RWPE2 (cell line): ENCODE data around the gene UROD.

Experiments used
- ATAC-seq: fragments of 200-7000 bp; cut with Tn5 transposase; 3 replicates; pipeline ENCODE4 v1.9.1; 2021; ENCODE audit warnings: low read depth
- DNase-seq: peaks from one replicate; pipeline ENCODE4 v3.0.0-alpha.2; 2020; ENCODE audit warnings: low spot score
- H3K27ac ChIP-seq: fragments of 450-650 bp; 2 replicates; pipeline ENCODE4 v1.5.1; 2017; ENCODE audit warnings: mild to moderate bottlenecking; ENCODE audit not compliant: poor library complexity, severe bottlenecking
- H3K27me3 ChIP-seq: fragments of 250-450 bp; sonication (Bioruptor Pico); 2 replicates; pipeline ENCODE4 v1.5.1; 2021; ENCODE audit warnings: mild to moderate bottlenecking, moderate library complexity; ENCODE audit not compliant: insufficient read depth, poor library complexity, severe bottlenecking
- H3K36me3 ChIP-seq: fragments of 250-450 bp; sonication (Bioruptor Pico); 2 replicates; pipeline ENCODE4 v1.5.1; 2020; ENCODE audit warnings: low read depth, mild to moderate bottlenecking, moderate library complexity
- H3K4me1 ChIP-seq: fragments of 250-450 bp; sonication (Bioruptor Pico); 2 replicates; pipeline ENCODE4 v1.5.1; 2021; ENCODE audit warnings: mild to moderate bottlenecking, moderate library complexity; ENCODE audit not compliant: insufficient read depth, poor library complexity, severe bottlenecking
- H3K4me3 ChIP-seq: fragments of 250-450 bp; sonication (Bioruptor Pico); 2 replicates; pipeline ENCODE4 v1.5.1; 2021; ENCODE audit warnings: mild to moderate bottlenecking, moderate library complexity; ENCODE audit not compliant: severe bottlenecking
- H3K9me3 ChIP-seq: fragments of 250-450 bp; sonication (Bioruptor Pico); 2 replicates; pipeline ENCODE4 v1.5.1; 2021; ENCODE audit warnings: mild to moderate bottlenecking, moderate library complexity; ENCODE audit not compliant: severe bottlenecking
- CTCF ChIP-seq: fragments of 450-650 bp; IDR thresholded peaks from one replicate; pipeline ENCODE4 v1.5.1; 2017; ENCODE audit warnings: mild to moderate bottlenecking, moderate library complexity; ENCODE audit not compliant: poor library complexity, severe bottlenecking

The UROD gene

DNA sequence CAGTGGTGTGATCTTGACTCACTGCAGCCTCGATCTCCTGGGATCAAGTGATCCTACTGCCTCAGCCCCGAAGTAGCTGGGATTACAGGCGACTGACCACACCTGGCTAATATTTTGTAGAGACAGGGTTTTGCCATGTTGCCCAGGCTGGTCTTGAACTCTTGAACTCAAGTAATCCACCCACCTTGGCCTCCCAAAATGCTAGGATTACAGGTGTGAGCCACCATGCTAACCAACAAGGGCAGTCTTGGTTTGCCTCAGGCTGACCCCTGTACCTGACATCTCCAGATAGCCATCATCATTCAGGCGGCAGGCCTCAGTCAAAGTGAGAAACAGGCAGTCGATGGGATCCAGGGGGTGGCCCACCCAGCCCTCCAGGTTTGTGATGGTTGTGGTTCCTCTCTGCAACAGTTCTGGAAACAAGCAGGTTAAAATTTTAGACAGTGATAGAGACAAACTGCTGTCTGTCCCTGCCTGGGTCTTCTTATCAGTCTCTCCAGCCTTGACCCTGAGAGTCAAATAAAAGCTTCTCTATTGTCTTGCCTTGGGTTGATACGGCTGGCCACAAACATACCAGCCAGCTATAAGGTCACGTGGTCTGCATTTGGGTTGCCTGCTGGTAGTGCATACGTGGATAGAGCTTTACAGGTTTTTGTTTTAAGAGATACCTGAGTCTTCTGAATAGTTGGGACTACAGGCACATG, 26.8 kb downstream of the UROD start:
- ATAC-seq (no peak), DNase-seq (no peak)
- no peaks in the 10 kb centered on the region for H3K36me3 ChIP-seq
- no peak overlapping the region for H3K27ac ChIP-seq
- H3K4me3 ChIP-seq: no peak overlapping the region
- TF ChIP-seq CTCF: no peak
- H3K27me3 ChIP-seq: no peaks in the 10 kb centered on the region
- H3K4me1 ChIP-seq: no peaks in the 10 kb centered on the region
- H3K9me3 ChIP-seq: no peaks in the 10 kb centered on the region

- Histone ChIP-seq H3K36me3 (no peaks in the 10 kb centered on the region), H3K4me3 (no peak overlapping the region), H3K27ac (no peak overlapping the region), H3K9me3 (no peaks in the 10 kb centered on the region), H3K27me3 (no peaks in the 10 kb centered on the region), H3K4me1 (no peaks in the 10 kb centered on the region)
- no peak for ATAC-seq
- no peak for DNase-seq
- no peak for TF ChIP-seq CTCF
These were observed 28.2 kb downstream of the UROD start for GRCh38 chr1:45040297-45040696.

DNA sequence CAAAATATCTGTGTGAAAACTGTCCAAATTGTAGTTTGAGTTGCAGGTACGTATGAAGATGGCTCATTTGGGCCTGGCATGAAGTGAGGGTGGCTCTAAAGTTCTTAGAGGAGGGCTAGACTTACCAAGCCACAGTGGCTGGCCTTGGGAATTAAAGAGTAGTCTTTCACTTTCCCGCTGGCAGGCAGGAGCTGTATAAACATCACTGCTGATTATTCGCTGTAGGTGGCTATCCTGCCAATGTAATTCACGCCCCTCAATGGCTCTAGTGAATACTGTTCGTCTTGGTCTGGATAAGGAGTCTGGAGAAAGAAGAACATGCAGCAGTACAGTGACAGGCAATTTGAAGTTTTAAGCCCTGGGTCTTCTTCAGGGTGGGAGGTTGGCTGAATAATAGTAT, 31.0 kb downstream of the UROD start:
- no peak overlapping the region for H3K4me3 ChIP-seq
- H3K27me3 ChIP-seq: no peaks in the 10 kb centered on the region
- H3K4me1 ChIP-seq: no peaks in the 10 kb centered on the region
- no peaks in the 10 kb centered on the region for H3K36me3 ChIP-seq
- no peaks in the 10 kb centered on the region for H3K9me3 ChIP-seq
- ATAC-seq: no peak
- no peak overlapping the region for H3K27ac ChIP-seq
- DNase-seq: no peak
- TF ChIP-seq CTCF: no peak

DNA sequence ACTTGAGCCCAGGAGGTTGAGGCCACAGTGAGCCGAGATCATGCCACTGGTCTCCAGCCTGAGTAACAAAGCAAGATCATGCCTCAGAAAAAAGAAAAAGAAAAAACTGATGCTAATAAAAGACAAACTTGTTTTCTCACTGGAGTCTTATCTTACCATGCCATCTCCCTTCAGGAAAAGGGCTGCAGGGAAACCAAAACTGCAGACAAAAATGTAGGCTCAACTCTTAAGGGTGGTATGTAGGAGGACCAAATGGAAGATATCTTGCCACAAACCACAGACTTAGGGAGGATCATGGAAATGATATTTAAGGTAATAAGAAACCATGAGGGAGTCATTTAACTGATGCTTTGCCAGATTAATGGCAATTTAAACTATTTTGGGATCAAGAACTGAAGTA, 32.9 kb downstream of the UROD start:
- H3K9me3 ChIP-seq: no peaks in the 10 kb centered on the region
- TF ChIP-seq CTCF: no peak
- DNase-seq (no peak), ATAC-seq (no peak)
- no peaks in the 10 kb centered on the region for H3K4me1 ChIP-seq
- H3K27me3 ChIP-seq: no peaks in the 10 kb centered on the region
- H3K4me3 ChIP-seq: no peak overlapping the region
- H3K27ac ChIP-seq: no peak overlapping the region
- H3K36me3 ChIP-seq: no peaks in the 10 kb centered on the region

DNA sequence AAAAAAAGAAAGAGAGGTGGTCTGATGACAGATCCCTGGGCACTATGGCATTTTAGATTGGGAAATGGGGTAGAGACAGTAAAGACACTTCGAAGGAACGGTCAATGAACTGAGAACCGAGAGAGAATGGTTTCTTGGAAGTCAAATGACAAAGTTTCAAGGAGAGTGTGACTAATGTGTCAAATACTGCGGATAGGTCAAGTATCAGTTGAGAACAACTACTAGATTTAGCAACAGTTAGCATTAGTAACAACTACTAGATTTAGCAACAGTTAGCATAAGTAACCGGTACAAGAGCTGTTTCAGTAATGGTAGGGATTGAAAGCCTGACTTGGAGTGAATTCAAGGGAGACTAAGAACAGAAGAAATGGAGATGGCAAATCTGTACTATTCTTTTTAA, 35.0 kb downstream of the UROD start:
- Histone ChIP-seq H3K9me3 (no peaks in the 10 kb centered on the region), H3K4me3 (no peak overlapping the region), H3K27ac (no peak overlapping the region), H3K27me3 (no peaks in the 10 kb centered on the region), H3K4me1 (no peaks in the 10 kb centered on the region), H3K36me3 (no peaks in the 10 kb centered on the region)
- ATAC-seq (no peak), DNase-seq (no peak)
- TF ChIP-seq CTCF: no peak
